HEK293 (cell line): ENCODE data around the gene CHN2.

Source experiments
- CTCF ChIA-PET: fragments of 350-600 bp; formaldehyde crosslinking; extraction: SDS; loops from one replicate; lab custom pipeline; 2021; ENCODE audit warnings: antibody characterized with exemption; lab: Yijun Ruan, JAX
- POLR2A ChIA-PET: fragments of 300-600 bp; formaldehyde crosslinking; extraction: SDS; loops from one replicate; lab custom pipeline; 2020; ENCODE audit warnings: antibody characterized with exemption, inconsistent platforms; lab: Yijun Ruan, JAX
- H3K27ac ChIP-seq: fragments of 200-500 bp; sonication (Bioruptor generic); 2 replicates; pipeline ENCODE4 v1.5.1; 2014; ENCODE audit warnings: low read depth, low read length, control low read depth, inconsistent platforms; ENCODE audit errors: extremely low read depth
- H3K36me3 ChIP-seq, 2 experiments: fragments of 200-500 bp in 1 of 2; sonication (Bioruptor generic) in 1 of 2; 1 replicate in 1 of 2; 2 replicates in 1 of 2; pipeline ENCODE4 v1.5.1; 2014 to 2017; ENCODE audit warnings: inconsistent platforms in 2 of 2, low read length in 2 of 2; ENCODE audit not compliant: control insufficient read depth in 2 of 2, insufficient read depth in 1 of 2
- H3K4me1 ChIP-seq: fragments of 200-500 bp; sonication (Bioruptor generic); 2 replicates; pipeline ENCODE4 v1.5.1; 2014; ENCODE audit warnings: mild to moderate bottlenecking, low read length, inconsistent platforms; ENCODE audit not compliant: control insufficient read depth, insufficient read depth
- H3K4me3 ChIP-seq: 2 replicates; pipeline ENCODE4 v1.5.1; 2011; ENCODE audit warnings: low read depth, mild to moderate bottlenecking, control low read depth, low read length, moderate library complexity
- H3K9me3 ChIP-seq: fragments of 200-500 bp; sonication (Bioruptor generic); 2 replicates; pipeline ENCODE4 v1.5.1; 2014; ENCODE audit warnings: low read depth, low read length, inconsistent platforms; ENCODE audit not compliant: control insufficient read depth, insufficient read depth
- EGR2 ChIP-seq: fragments of 450-650 bp; formaldehyde crosslinking; IDR thresholded peaks from 2 replicates; pipeline ENCODE4 v1.5.1; 2016; ENCODE audit warnings: low read depth, missing biosample characterization, missing genetic modification characterization
- KLF1 ChIP-seq: fragments of 450-650 bp; formaldehyde crosslinking; IDR thresholded peaks from 2 replicates; pipeline ENCODE4 v1.5.1; 2016; ENCODE audit warnings: missing biosample characterization, missing genetic modification characterization
- WT1 ChIP-seq: fragments of 450-650 bp; formaldehyde crosslinking; IDR thresholded peaks from 2 replicates; pipeline ENCODE4 v1.5.1; 2016; ENCODE audit warnings: missing biosample characterization, missing genetic modification characterization
- ZNF10 ChIP-seq: fragments of 450-650 bp; formaldehyde crosslinking; IDR thresholded peaks from 2 replicates; pipeline ENCODE4 v1.5.1; 2017; ENCODE audit warnings: missing biosample characterization, missing genetic modification characterization
- ZNF16 ChIP-seq: fragments of 450-650 bp; formaldehyde crosslinking; IDR thresholded peaks from 2 replicates; pipeline ENCODE4 v1.5.1; 2016; ENCODE audit warnings: low read depth, missing biosample characterization, missing genetic modification characterization
- ZNF2 ChIP-seq: fragments of 450-650 bp; formaldehyde crosslinking; IDR thresholded peaks from 2 replicates; pipeline ENCODE4 v1.5.1; 2016; ENCODE audit warnings: missing biosample characterization, missing genetic modification characterization
- ZNF266 ChIP-seq: fragments of 450-650 bp; formaldehyde crosslinking; IDR thresholded peaks from 2 replicates; pipeline ENCODE4 v1.5.1; 2016; ENCODE audit warnings: missing biosample characterization, missing genetic modification characterization, low read depth
- ZNF660 ChIP-seq: fragments of 450-650 bp; IDR thresholded peaks from 2 replicates; pipeline ENCODE4 v1.5.1; 2018; ENCODE audit warnings: missing biosample characterization, mild to moderate bottlenecking, missing genetic modification characterization
- TF ChIP-seq, protein P1 (sequence below): fragments of 450-650 bp; formaldehyde crosslinking; IDR thresholded peaks from 2 replicates; pipeline ENCODE4 v1.5.1; 2017; ENCODE audit warnings: missing biosample characterization, mild to moderate bottlenecking, missing genetic modification characterization, moderate library complexity
- TF ChIP-seq, protein P2 (sequence below): fragments of 450-650 bp; IDR thresholded peaks from 2 replicates; pipeline ENCODE4 v1.5.1; 2018; ENCODE audit warnings: missing biosample characterization, missing genetic modification characterization
- TF ChIP-seq, protein P3 (sequence below): fragments of 450-650 bp; formaldehyde crosslinking; IDR thresholded peaks from 2 replicates; pipeline ENCODE4 v1.5.1; 2017; ENCODE audit warnings: missing biosample characterization, missing genetic modification characterization
- TF ChIP-seq, protein P4 (sequence below): fragments of 450-650 bp; IDR thresholded peaks from 2 replicates; pipeline ENCODE4 v1.5.1; 2018; ENCODE audit warnings: missing biosample characterization, mild to moderate bottlenecking, missing genetic modification characterization
- TF ChIP-seq, protein P5 (sequence below): IDR thresholded peaks from 2 replicates; pipeline ENCODE4 v1.6.1; 2011; ENCODE audit warnings: mild to moderate bottlenecking, low read depth, low read length, borderline replicate concordance
- TF ChIP-seq, protein P6 (sequence below): fragments of 450-650 bp; formaldehyde crosslinking; IDR thresholded peaks from 2 replicates; pipeline ENCODE4 v1.5.1; 2016; ENCODE audit warnings: missing biosample characterization, missing genetic modification characterization

Gene CHN2

DNA sequence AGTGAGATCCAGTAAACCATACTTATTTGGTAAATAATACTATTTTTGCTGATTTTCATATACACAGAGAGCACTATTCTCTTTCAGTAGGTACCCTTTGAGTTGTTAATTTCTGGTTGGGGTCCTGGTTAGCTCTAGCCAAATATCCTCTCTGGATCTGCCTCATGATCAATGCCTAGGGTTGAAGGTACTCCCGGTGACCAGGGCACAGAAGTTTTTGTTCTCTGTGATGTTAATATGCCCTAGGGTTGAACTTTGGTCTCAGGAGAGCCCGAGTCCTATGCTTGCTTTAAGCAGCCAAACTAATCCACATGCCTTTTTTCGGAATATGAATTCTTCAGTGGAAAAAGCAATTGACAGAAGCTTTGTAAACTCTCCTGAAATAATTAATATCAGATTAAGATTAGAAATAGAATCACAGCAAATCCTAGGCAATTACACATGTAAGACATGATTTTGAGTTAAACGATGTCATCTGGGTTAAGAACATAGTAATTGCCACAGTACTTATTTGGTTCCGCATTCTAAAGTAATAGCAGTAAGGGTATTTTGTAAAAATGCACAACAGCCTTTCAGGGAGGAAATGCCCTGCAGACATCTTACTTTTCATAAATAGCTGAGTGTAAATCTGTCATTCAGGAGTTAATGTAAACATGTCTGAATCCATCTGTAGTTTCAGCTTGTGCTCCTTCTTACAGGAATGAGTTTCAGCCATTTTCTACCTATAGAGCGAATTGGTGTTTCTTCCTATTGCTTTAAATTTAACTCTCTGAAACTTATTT, 10.1 kb downstream of the CHN2 start:
- POLR2A ChIA-PET, result no interaction called here
- H3K4me1 ChIP-seq, result peaks cover 9% of the 10 kb centered on the region; the same call in 1 of the 2 replicates
- TF ChIP-seq, protein P1, sequence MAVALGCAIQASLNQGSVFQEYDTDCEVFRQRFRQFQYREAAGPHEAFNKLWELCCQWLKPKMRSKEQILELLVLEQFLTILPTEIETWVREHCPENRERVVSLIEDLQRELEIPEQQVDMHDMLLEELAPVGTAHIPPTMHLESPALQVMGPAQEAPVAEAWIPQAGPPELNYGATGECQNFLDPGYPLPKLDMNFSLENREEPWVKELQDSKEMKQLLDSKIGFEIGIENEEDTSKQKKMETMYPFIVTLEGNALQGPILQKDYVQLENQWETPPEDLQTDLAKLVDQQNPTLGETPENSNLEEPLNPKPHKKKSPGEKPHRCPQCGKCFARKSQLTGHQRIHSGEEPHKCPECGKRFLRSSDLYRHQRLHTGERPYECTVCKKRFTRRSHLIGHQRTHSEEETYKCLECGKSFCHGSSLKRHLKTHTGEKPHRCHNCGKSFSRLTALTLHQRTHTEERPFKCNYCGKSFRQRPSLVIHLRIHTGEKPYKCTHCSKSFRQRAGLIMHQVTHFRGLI (tag by site-specific recombination), result no peak
- TF ChIP-seq, protein P2, sequence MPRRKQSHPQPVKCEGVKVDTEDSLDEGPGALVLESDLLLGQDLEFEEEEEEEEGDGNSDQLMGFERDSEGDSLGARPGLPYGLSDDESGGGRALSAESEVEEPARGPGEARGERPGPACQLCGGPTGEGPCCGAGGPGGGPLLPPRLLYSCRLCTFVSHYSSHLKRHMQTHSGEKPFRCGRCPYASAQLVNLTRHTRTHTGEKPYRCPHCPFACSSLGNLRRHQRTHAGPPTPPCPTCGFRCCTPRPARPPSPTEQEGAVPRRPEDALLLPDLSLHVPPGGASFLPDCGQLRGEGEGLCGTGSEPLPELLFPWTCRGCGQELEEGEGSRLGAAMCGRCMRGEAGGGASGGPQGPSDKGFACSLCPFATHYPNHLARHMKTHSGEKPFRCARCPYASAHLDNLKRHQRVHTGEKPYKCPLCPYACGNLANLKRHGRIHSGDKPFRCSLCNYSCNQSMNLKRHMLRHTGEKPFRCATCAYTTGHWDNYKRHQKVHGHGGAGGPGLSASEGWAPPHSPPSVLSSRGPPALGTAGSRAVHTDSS (tag by site-specific recombination), result no peak
- no peak for TF ChIP-seq EGR2
- no peak for TF ChIP-seq ZNF266 (tag by site-specific recombination)
- TF ChIP-seq, protein P3, sequence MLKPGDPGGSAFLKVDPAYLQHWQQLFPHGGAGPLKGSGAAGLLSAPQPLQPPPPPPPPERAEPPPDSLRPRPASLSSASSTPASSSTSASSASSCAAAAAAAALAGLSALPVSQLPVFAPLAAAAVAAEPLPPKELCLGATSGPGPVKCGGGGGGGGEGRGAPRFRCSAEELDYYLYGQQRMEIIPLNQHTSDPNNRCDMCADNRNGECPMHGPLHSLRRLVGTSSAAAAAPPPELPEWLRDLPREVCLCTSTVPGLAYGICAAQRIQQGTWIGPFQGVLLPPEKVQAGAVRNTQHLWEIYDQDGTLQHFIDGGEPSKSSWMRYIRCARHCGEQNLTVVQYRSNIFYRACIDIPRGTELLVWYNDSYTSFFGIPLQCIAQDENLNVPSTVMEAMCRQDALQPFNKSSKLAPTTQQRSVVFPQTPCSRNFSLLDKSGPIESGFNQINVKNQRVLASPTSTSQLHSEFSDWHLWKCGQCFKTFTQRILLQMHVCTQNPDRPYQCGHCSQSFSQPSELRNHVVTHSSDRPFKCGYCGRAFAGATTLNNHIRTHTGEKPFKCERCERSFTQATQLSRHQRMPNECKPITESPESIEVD (tag by site-specific recombination), result peak; percentile 84
- TF ChIP-seq, protein P4, sequence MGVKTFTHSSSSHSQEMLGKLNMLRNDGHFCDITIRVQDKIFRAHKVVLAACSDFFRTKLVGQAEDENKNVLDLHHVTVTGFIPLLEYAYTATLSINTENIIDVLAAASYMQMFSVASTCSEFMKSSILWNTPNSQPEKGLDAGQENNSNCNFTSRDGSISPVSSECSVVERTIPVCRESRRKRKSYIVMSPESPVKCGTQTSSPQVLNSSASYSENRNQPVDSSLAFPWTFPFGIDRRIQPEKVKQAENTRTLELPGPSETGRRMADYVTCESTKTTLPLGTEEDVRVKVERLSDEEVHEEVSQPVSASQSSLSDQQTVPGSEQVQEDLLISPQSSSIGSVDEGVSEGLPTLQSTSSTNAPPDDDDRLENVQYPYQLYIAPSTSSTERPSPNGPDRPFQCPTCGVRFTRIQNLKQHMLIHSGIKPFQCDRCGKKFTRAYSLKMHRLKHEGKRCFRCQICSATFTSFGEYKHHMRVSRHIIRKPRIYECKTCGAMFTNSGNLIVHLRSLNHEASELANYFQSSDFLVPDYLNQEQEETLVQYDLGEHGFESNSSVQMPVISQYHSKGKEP (tag by site-specific recombination), result peak; percentile 60; the same call in 1 of the 2 replicates
- TF ChIP-seq, protein P5, sequence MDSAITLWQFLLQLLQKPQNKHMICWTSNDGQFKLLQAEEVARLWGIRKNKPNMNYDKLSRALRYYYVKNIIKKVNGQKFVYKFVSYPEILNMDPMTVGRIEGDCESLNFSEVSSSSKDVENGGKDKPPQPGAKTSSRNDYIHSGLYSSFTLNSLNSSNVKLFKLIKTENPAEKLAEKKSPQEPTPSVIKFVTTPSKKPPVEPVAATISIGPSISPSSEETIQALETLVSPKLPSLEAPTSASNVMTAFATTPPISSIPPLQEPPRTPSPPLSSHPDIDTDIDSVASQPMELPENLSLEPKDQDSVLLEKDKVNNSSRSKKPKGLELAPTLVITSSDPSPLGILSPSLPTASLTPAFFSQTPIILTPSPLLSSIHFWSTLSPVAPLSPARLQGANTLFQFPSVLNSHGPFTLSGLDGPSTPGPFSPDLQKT, result no peak
- TF ChIP-seq ZNF2 (tag by site-specific recombination), result no peak
- no peak for TF ChIP-seq KLF1 (tag by site-specific recombination)
- TF ChIP-seq, protein P6, sequence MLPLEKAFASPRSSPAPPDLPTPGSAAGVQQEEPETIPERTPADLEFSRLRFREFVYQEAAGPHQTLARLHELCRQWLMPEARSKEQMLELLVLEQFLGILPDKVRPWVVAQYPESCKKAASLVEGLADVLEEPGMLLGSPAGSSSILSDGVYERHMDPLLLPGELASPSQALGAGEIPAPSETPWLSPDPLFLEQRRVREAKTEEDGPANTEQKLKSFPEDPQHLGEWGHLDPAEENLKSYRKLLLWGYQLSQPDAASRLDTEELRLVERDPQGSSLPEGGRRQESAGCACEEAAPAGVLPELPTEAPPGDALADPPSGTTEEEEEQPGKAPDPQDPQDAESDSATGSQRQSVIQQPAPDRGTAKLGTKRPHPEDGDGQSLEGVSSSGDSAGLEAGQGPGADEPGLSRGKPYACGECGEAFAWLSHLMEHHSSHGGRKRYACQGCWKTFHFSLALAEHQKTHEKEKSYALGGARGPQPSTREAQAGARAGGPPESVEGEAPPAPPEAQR (tag by site-specific recombination), result no peak
- no peak for TF ChIP-seq ZNF10 (tag by site-specific recombination)
- no peak for TF ChIP-seq ZNF16 (tag by site-specific recombination)
- TF ChIP-seq ZNF660, result no peak
- peak; percentile 62 for TF ChIP-seq WT1 (tag by site-specific recombination)
- H3K36me3 ChIP-seq, result no peaks in the 10 kb centered on the region
- H3K27ac ChIP-seq, result no peak overlapping the region
- no peak overlapping the region for H3K4me3 ChIP-seq
- no peaks in the 10 kb centered on the region for H3K9me3 ChIP-seq
- CTCF ChIA-PET, result interaction anchor here (0.6 to 1.8 kb wide), 4 partner anchors 13 to 204 kb away, joined by 3 to 16 read pairs (median 4); no protein-coding TSS in a partner anchor
